Measurements from ENCODE around the gene RALGAPA2. TPM values are rescaled to one million over a fixed set of nuclear protein-coding genes. Genes with fewer than 3 reads are reported as not detected.

Gene RALGAPA2
- total and polyA plus RNA-seq, 7 experiments from 2014 or later: 6.7 to 45.4 (median 34.9) TPM

GRCh38 chr20:20480689-20481088, 231.8 kb downstream of the RALGAPA2 start:
- Mint-ChIP-seq H3K4me3 (no peak overlapping the region), H3K27ac (no peak overlapping the region), H3K36me3 (peaks cover 11 to 51% (median 34%) of the 10 kb centered on the region in 5 donors), H3K27me3 (no peaks in the 10 kb centered on the region), H3K9me3 (peaks cover 0 to 2% (median 0%) of the 10 kb centered on the region in 11 donors), H3K4me1 (peaks cover 0 to 6% (median 0%) of the 10 kb centered on the region in 7 donors)
- Histone ChIP-seq H3K4me3 (ENCODE audit: low read length) (no peak overlapping the region), H3K36me3 (ENCODE audit: control insufficient read depth in 2 of 3, insufficient read depth in 3 of 3, low read length in 3 of 3) (peaks cover 0 to 5% (median 0%) of the 10 kb centered on the region in 3 experiments), H3K9me3 (ENCODE audit: control insufficient read depth in 2 of 3, low read length in 3 of 3) (no peaks in the 10 kb centered on the region), H3K27ac (ENCODE audit: low read depth, low read length) (no peak overlapping the region), H3K4me1 (ENCODE audit: control insufficient read depth in 2 of 2, insufficient read depth in 2 of 2, low read length in 2 of 2) (no peaks in the 10 kb centered on the region), H3K27me3 (ENCODE audit: control insufficient read depth in 2 of 2, insufficient read depth in 2 of 2, low read length in 2 of 2) (no peaks in the 10 kb centered on the region)
- ChIA-PET CTCF (no interaction called here), POLR2A (no interaction called here)
- no peak for DNase-seq
- no peak for ATAC-seq
- intact Hi-C loops (cut with micrococcal nuclease): no loop called here

- ATAC-seq: no peak
- no peaks in the 10 kb centered on the region for H3K4me1 ChIP-seq (ENCODE audit: control insufficient read depth in 2 of 2, insufficient read depth in 2 of 2, low read length in 2 of 2)
- peaks cover 0 to 2% (median 0%) of the 10 kb centered on the region in 11 donors for H3K9me3 Mint-ChIP-seq
- no peaks in the 10 kb centered on the region for H3K27me3 ChIP-seq (ENCODE audit: control insufficient read depth in 2 of 2, insufficient read depth in 2 of 2, low read length in 2 of 2)
- ChIA-PET POLR2A (no interaction called here), CTCF (no interaction called here)
- no peak for DNase-seq
- no peak overlapping the region for H3K27ac Mint-ChIP-seq
- no peak overlapping the region for H3K4me3 ChIP-seq (ENCODE audit: low read length)
- no peak overlapping the region for H3K4me3 Mint-ChIP-seq
- intact Hi-C loops (cut with micrococcal nuclease): no loop called here
- H3K36me3 Mint-ChIP-seq: peaks cover 11 to 51% (median 34%) of the 10 kb centered on the region in 5 donors
- H3K27me3 Mint-ChIP-seq: no peaks in the 10 kb centered on the region
- peaks cover 0 to 6% (median 0%) of the 10 kb centered on the region in 7 donors for H3K4me1 Mint-ChIP-seq
- H3K9me3 ChIP-seq (ENCODE audit: control insufficient read depth in 2 of 3, low read length in 3 of 3): no peaks in the 10 kb centered on the region
- no peak overlapping the region for H3K27ac ChIP-seq (ENCODE audit: low read depth, low read length)
- peaks cover 0 to 5% (median 0%) of the 10 kb centered on the region in 3 experiments for H3K36me3 ChIP-seq (ENCODE audit: control insufficient read depth in 2 of 3, insufficient read depth in 3 of 3, low read length in 3 of 3)
These were observed 232.3 kb downstream of the RALGAPA2 start for GRCh38 chr20:20480126-20480525.

GRCh38 chr20:20477444-20478041, 234.9 kb downstream of the RALGAPA2 start:
- Histone ChIP-seq H3K4me3 (ENCODE audit: low read length) (no peak overlapping the region), H3K9me3 (ENCODE audit: control insufficient read depth in 2 of 3, low read length in 3 of 3) (no peaks in the 10 kb centered on the region), H3K27me3 (ENCODE audit: control insufficient read depth in 2 of 2, insufficient read depth in 2 of 2, low read length in 2 of 2) (no peaks in the 10 kb centered on the region), H3K36me3 (ENCODE audit: control insufficient read depth in 2 of 3, insufficient read depth in 3 of 3, low read length in 3 of 3) (peaks cover 0 to 5% (median 0%) of the 10 kb centered on the region in 3 experiments), H3K4me1 (ENCODE audit: control insufficient read depth in 2 of 2, insufficient read depth in 2 of 2, low read length in 2 of 2) (no peaks in the 10 kb centered on the region), H3K27ac (ENCODE audit: low read depth, low read length) (no peak overlapping the region)
- ChIA-PET CTCF (no interaction called here), POLR2A (no interaction called here)
- peaks cover 0 to 5% (median 0%) of the 10 kb centered on the region in 11 donors for H3K9me3 Mint-ChIP-seq
- no peak for DNase-seq
- no peak for ATAC-seq
- peaks cover 10 to 59% (median 37%) of the 10 kb centered on the region in 5 donors for H3K36me3 Mint-ChIP-seq
- no peak overlapping the region for H3K4me3 Mint-ChIP-seq
- intact Hi-C loops (cut with micrococcal nuclease): no loop called here
- H3K27me3 Mint-ChIP-seq: no peaks in the 10 kb centered on the region
- peaks cover 0 to 4% (median 0%) of the 10 kb centered on the region in 7 donors for H3K4me1 Mint-ChIP-seq
- H3K27ac Mint-ChIP-seq: no peak overlapping the region

GRCh38 chr20:20476504-20476903, 235.9 kb downstream of the RALGAPA2 start:
- ChIA-PET POLR2A (interaction anchor here (0.7 kb wide), 1 partner anchor 233 kb away, joined by 3 read pairs; no protein-coding TSS in a partner anchor), CTCF (no interaction called here)
- ATAC-seq (no peak), DNase-seq (no peak)
- Histone ChIP-seq H3K27ac (ENCODE audit: low read depth, low read length) (no peak overlapping the region), H3K9me3 (ENCODE audit: control insufficient read depth in 2 of 3, low read length in 3 of 3) (no peaks in the 10 kb centered on the region), H3K27me3 (ENCODE audit: control insufficient read depth in 2 of 2, insufficient read depth in 2 of 2, low read length in 2 of 2) (no peaks in the 10 kb centered on the region), H3K4me3 (ENCODE audit: low read length) (no peak overlapping the region), H3K4me1 (ENCODE audit: control insufficient read depth in 2 of 2, insufficient read depth in 2 of 2, low read length in 2 of 2) (no peaks in the 10 kb centered on the region), H3K36me3 (ENCODE audit: control insufficient read depth in 2 of 3, insufficient read depth in 3 of 3, low read length in 3 of 3) (peaks cover 0 to 2% (median 0%) of the 10 kb centered on the region in 3 experiments)
- Mint-ChIP-seq H3K4me3 (no peak overlapping the region), H3K4me1 (peaks cover 0 to 4% (median 0%) of the 10 kb centered on the region in 7 donors), H3K9me3 (peaks cover 0 to 5% (median 0%) of the 10 kb centered on the region in 11 donors), H3K27ac (no peak overlapping the region), H3K36me3 (peaks cover 3 to 63% (median 40%) of the 10 kb centered on the region in 5 donors), H3K27me3 (no peaks in the 10 kb centered on the region)
- intact Hi-C loops (cut with micrococcal nuclease): no loop called here

GRCh38 chr20:20473657-20474056, 238.8 kb downstream of the RALGAPA2 start:
- Mint-ChIP-seq H3K9me3 (peaks cover 0 to 5% (median 0%) of the 10 kb centered on the region in 11 donors), H3K4me3 (no peak overlapping the region), H3K27me3 (no peaks in the 10 kb centered on the region), H3K4me1 (peaks cover 0 to 5% (median 0%) of the 10 kb centered on the region in 7 donors), H3K36me3 (peaks cover 12 to 64% (median 42%) of the 10 kb centered on the region in 5 donors), H3K27ac (no peak overlapping the region)
- no peak for DNase-seq
- H3K9me3 ChIP-seq (ENCODE audit: control insufficient read depth in 2 of 3, low read length in 3 of 3): no peaks in the 10 kb centered on the region
- ATAC-seq: no peak
- no peaks in the 10 kb centered on the region for H3K27me3 ChIP-seq (ENCODE audit: control insufficient read depth in 2 of 2, insufficient read depth in 2 of 2, low read length in 2 of 2)
- intact Hi-C loops (cut with micrococcal nuclease): no loop called here
- ChIA-PET POLR2A (no interaction called here), CTCF (no interaction called here)
- no peak overlapping the region for H3K4me3 ChIP-seq (ENCODE audit: low read length)
- H3K36me3 ChIP-seq (ENCODE audit: control insufficient read depth in 2 of 3, insufficient read depth in 3 of 3, low read length in 3 of 3): peaks cover 0 to 5% (median 0%) of the 10 kb centered on the region in 3 experiments
- H3K4me1 ChIP-seq (ENCODE audit: control insufficient read depth in 2 of 2, insufficient read depth in 2 of 2, low read length in 2 of 2): no peaks in the 10 kb centered on the region
- H3K27ac ChIP-seq (ENCODE audit: low read depth, low read length): no peak overlapping the region

- intact Hi-C loops (cut with micrococcal nuclease): no loop called here
- peaks cover 0 to 5% (median 0%) of the 10 kb centered on the region in 11 donors for H3K9me3 Mint-ChIP-seq
- H3K4me1 Mint-ChIP-seq: peaks cover 0 to 9% (median 0%) of the 10 kb centered on the region in 7 donors
- no peaks in the 10 kb centered on the region for H3K27me3 Mint-ChIP-seq
- Histone ChIP-seq H3K9me3 (ENCODE audit: control insufficient read depth in 2 of 3, low read length in 3 of 3) (no peaks in the 10 kb centered on the region), H3K27ac (ENCODE audit: low read depth, low read length) (no peak overlapping the region), H3K4me3 (ENCODE audit: low read length) (no peak overlapping the region), H3K27me3 (ENCODE audit: control insufficient read depth in 2 of 2, insufficient read depth in 2 of 2, low read length in 2 of 2) (no peaks in the 10 kb centered on the region), H3K4me1 (ENCODE audit: control insufficient read depth in 2 of 2, insufficient read depth in 2 of 2, low read length in 2 of 2) (no peaks in the 10 kb centered on the region), H3K36me3 (ENCODE audit: control insufficient read depth in 2 of 3, insufficient read depth in 3 of 3, low read length in 3 of 3) (peaks cover 0 to 5% (median 0%) of the 10 kb centered on the region in 3 experiments)
- peaks cover 20 to 69% (median 41%) of the 10 kb centered on the region in 5 donors for H3K36me3 Mint-ChIP-seq
- POLR2A ChIA-PET: no interaction called here
- ATAC-seq: no peak
- H3K27ac Mint-ChIP-seq: no peak overlapping the region
- CTCF ChIA-PET: no interaction called here
- DNase-seq: no peak
- H3K4me3 Mint-ChIP-seq: no peak overlapping the region
These were observed 239.7 kb downstream of the RALGAPA2 start for GRCh38 chr20:20472684-20473274.

All from naive thymus-derived CD4-positive, alpha-beta T cell (primary cell).